OCI-LY1 (cell line): ENCODE data around the gene CDC42EP3.

Experiments
- H2AFZ ChIP-seq: fragments of 200-600 bp; sonication (generic), shearing (Covaris generic); 2 replicates; pipeline ENCODE4 v1.6.0; 2014; ENCODE audit warnings: antibody characterized with exemption, mild to moderate bottlenecking, low read length
- H3F3A ChIP-seq: fragments of 200-600 bp; sonication (generic), shearing (Covaris generic); 2 replicates; pipeline ENCODE4 v1.6.0; 2014; ENCODE audit warnings: mild to moderate bottlenecking, antibody characterized with exemption, low read length, moderate library complexity; ENCODE audit not compliant: insufficient read depth
- H3K27ac ChIP-seq: fragments of 200-600 bp; sonication (generic); 2 replicates; pipeline ENCODE4 v1.5.1; 2014; ENCODE audit warnings: low read length, mixed run types, mild to moderate bottlenecking, low read depth; ENCODE audit not compliant: poor library complexity, severe bottlenecking
- H3K27me3 ChIP-seq: fragments of 200-600 bp; sonication (generic); 2 replicates; pipeline ENCODE4 v1.6.0; 2014; ENCODE audit warnings: antibody characterized with exemption, mild to moderate bottlenecking, low read length, moderate library complexity; ENCODE audit not compliant: insufficient read depth
- H3K36me3 ChIP-seq: fragments of 200-600 bp; sonication (generic); 2 replicates; pipeline ENCODE4 v1.6.1; 2014; ENCODE audit warnings: mild to moderate bottlenecking, antibody characterized with exemption, low read length, moderate library complexity, mixed read lengths; ENCODE audit not compliant: insufficient read depth
- H3K4me1 ChIP-seq: fragments of 200-600 bp; sonication (generic); 2 replicates; pipeline ENCODE4 v1.5.1; 2014; ENCODE audit warnings: mild to moderate bottlenecking, low read length, moderate library complexity; ENCODE audit not compliant: insufficient read depth, severe bottlenecking
- H3K4me2 ChIP-seq: fragments of 200-600 bp; sonication (generic), shearing (Covaris generic); 2 replicates; pipeline ENCODE4 v1.6.1; 2014; ENCODE audit warnings: low read length
- H3K4me3 ChIP-seq: fragments of 200-600 bp; sonication (generic); 2 replicates; pipeline ENCODE4 v1.5.1; 2014; ENCODE audit warnings: low read length, low read depth, mild to moderate bottlenecking, mixed read lengths; ENCODE audit not compliant: poor library complexity, severe bottlenecking
- H3K79me2 ChIP-seq: fragments of 200-600 bp; shearing (Covaris generic); 2 replicates; pipeline ENCODE4 v1.6.1; 2016; ENCODE audit warnings: mixed run types, low read length, mixed read lengths; ENCODE audit not compliant: insufficient read depth
- H3K9ac ChIP-seq: fragments of 200-600 bp; sonication (generic), shearing (Covaris generic); 2 replicates; pipeline ENCODE4 v1.6.1; 2014; ENCODE audit warnings: mild to moderate bottlenecking, low read length, mixed read lengths
- H3K9me2 ChIP-seq: fragments of 200-600 bp; sonication (generic), shearing (Covaris generic); 2 replicates; pipeline ENCODE4 v1.6.1; 2014; ENCODE audit warnings: low read depth, mild to moderate bottlenecking, low read length, mixed read lengths
- H3K9me3 ChIP-seq: fragments of 200-600 bp; shearing (Covaris generic); 2 replicates; pipeline ENCODE4 v1.6.1; 2014; ENCODE audit warnings: low read length, mixed read lengths
- H4K20me1 ChIP-seq: fragments of 200-600 bp; sonication (generic), shearing (Covaris generic); 2 replicates; pipeline ENCODE4 v1.6.0; 2016; ENCODE audit warnings: mild to moderate bottlenecking, low read length; ENCODE audit not compliant: insufficient read depth
- EZH2 ChIP-seq: fragments of 200-600 bp; sonication (generic), shearing (Covaris generic); IDR thresholded peaks from 2 replicates; pipeline ENCODE4 v1.8.0; 2017; ENCODE audit warnings: borderline replicate concordance, mixed run types, mild to moderate bottlenecking, antibody characterized with exemption, low read length, moderate library complexity, mixed read lengths
- TF ChIP-seq, protein P1 (sequence below): fragments of 200-600 bp; sonication (generic), shearing (Covaris generic); IDR thresholded peaks from 2 replicates; pipeline ENCODE4 v1.5.1; 2017; ENCODE audit warnings: mild to moderate bottlenecking, antibody characterized with exemption, low read length, moderate library complexity, mixed read lengths

Gene CDC42EP3

DNA sequence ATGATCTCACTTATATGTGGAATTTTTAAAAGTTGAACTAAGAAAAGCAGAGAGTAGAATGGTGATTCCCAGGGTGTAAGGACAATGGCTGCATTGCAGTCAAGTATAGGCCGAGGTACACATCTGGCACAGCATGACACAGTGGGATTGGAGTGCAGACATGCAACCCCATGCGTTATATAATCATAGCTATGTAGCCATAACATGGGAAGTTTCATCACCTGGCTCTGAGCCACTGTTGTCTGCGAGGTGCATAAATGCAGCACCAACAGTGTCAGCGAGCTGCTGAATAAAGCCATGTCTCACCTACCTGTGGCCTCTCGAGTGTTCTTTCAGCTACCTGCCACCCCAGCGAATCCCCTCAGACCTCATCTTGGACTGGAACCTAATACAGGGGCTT lies 61.7 kb downstream of the CDC42EP3 start:
- Histone ChIP-seq H3K27me3 (no peaks in the 10 kb centered on the region), H4K20me1 (no peaks in the 10 kb centered on the region), H2AFZ (no peak overlapping the region), H3K79me2 (no peaks in the 10 kb centered on the region), H3K9me3 (no peaks in the 10 kb centered on the region), H3K4me2 (no peak overlapping the region), H3F3A (no peaks in the 10 kb centered on the region), H3K9me2 (no peaks in the 10 kb centered on the region), H3K4me1 (no peaks in the 10 kb centered on the region), H3K4me3 (no peak overlapping the region), H3K36me3 (no peaks in the 10 kb centered on the region), H3K9ac (no peak overlapping the region), H3K27ac (no peak overlapping the region)
- TF ChIP-seq, protein P1, sequence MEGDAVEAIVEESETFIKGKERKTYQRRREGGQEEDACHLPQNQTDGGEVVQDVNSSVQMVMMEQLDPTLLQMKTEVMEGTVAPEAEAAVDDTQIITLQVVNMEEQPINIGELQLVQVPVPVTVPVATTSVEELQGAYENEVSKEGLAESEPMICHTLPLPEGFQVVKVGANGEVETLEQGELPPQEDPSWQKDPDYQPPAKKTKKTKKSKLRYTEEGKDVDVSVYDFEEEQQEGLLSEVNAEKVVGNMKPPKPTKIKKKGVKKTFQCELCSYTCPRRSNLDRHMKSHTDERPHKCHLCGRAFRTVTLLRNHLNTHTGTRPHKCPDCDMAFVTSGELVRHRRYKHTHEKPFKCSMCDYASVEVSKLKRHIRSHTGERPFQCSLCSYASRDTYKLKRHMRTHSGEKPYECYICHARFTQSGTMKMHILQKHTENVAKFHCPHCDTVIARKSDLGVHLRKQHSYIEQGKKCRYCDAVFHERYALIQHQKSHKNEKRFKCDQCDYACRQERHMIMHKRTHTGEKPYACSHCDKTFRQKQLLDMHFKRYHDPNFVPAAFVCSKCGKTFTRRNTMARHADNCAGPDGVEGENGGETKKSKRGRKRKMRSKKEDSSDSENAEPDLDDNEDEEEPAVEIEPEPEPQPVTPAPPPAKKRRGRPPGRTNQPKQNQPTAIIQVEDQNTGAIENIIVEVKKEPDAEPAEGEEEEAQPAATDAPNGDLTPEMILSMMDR: no peak
- TF ChIP-seq EZH2: no peak

DNA sequence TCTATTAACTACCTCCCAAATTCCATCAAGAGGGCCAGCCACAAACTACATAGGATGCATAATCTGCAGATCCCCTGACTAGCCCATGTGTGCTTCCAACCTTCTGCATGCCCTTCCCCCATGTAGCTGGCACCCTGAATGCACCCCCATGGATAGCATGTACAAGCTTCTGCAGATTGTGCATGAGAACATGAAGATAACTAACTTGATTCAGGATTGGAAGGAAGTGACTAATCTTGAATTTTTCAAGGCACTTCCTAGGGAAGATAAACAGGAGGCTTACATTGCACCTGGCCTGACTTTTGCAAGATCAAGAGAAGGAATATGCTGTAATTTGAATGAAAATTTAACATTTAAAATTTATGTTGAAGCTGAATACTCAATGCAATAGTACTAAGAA lies 66.7 kb downstream of the CDC42EP3 start:
- H3K36me3 ChIP-seq: no peaks in the 10 kb centered on the region
- no peak overlapping the region for H3K9ac ChIP-seq
- no peak overlapping the region for H3K4me2 ChIP-seq
- H3K9me3 ChIP-seq: no peaks in the 10 kb centered on the region
- no peak overlapping the region for H3K4me3 ChIP-seq
- H3K9me2 ChIP-seq: no peaks in the 10 kb centered on the region
- no peaks in the 10 kb centered on the region for H3F3A ChIP-seq
- no peaks in the 10 kb centered on the region for H3K4me1 ChIP-seq
- H3K79me2 ChIP-seq: no peaks in the 10 kb centered on the region
- H2AFZ ChIP-seq: no peak overlapping the region
- TF ChIP-seq, protein P1: no peak
- no peak for TF ChIP-seq EZH2
- H3K27ac ChIP-seq: no peak overlapping the region
- no peaks in the 10 kb centered on the region for H4K20me1 ChIP-seq
- H3K27me3 ChIP-seq: no peaks in the 10 kb centered on the region

DNA sequence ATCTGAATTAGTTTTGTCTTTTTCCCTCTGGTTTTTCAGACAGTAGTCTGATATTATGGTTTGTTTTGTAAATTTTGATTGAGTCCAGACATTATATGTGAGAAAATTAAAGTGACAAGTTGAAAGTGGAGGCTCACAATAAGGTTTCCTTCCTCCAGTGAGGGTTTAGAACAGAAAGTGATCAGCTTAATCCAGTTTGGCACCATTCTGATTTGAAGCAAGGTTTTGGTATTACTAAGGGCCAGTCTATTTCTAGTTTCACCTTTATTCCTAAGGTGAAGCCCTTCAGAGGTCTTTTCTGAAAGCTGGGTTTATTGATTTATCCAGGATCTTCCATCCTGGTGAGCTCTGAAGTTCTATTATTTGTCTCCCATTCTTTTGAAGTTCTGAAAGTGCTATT lies 68.7 kb downstream of the CDC42EP3 start:
- Histone ChIP-seq H3K9me2 (no peaks in the 10 kb centered on the region), H3K4me2 (no peak overlapping the region), H3K9ac (no peak overlapping the region), H2AFZ (no peak overlapping the region), H3K79me2 (no peaks in the 10 kb centered on the region), H3K27me3 (no peaks in the 10 kb centered on the region), H3F3A (no peaks in the 10 kb centered on the region), H4K20me1 (no peaks in the 10 kb centered on the region), H3K9me3 (no peaks in the 10 kb centered on the region), H3K36me3 (no peaks in the 10 kb centered on the region), H3K4me1 (no peaks in the 10 kb centered on the region), H3K27ac (no peak overlapping the region), H3K4me3 (no peak overlapping the region)
- no peak for TF ChIP-seq EZH2
- TF ChIP-seq, protein P1: no peak
